Measurements from ENCODE around the gene TUBB8. TPM values are rescaled to one million over a fixed set of nuclear protein-coding genes. Genes with fewer than 3 reads are reported as not detected.

The TUBB8 gene
- total and polyA plus RNA-seq, 2 of the 4 experiments (the other 2 are of a cell fraction), result 0.07 TPM; not detected in 1

GRCh38 chr10:88253-88652 lies 39.2 kb upstream of the TUBB8 start:
- WGBS, 2 experiments (ENCODE audit: extremely low coverage in 2 of 2, insufficient read length in 1 of 2), result no CpG with 5 or more reads among the region's 4 CpGs
- H2BK5ac ChIP-seq (ENCODE audit: low read depth, low read length, poor library complexity, severe bottlenecking), result no peak overlapping the region
- H4K20me1 ChIP-seq (ENCODE audit: insufficient read depth, low read length), result no peaks in the 10 kb centered on the region
- H2BK20ac ChIP-seq (ENCODE audit: low read depth, low read length), result no peak overlapping the region
- no peak overlapping the region for H3K27ac ChIP-seq (ENCODE audit: insufficient read depth, low read length)
- H3K36me3 ChIP-seq (ENCODE audit: control insufficient read depth, insufficient read depth, low read length), result no peaks in the 10 kb centered on the region
- H3K9me3 ChIP-seq (ENCODE audit: control insufficient read depth, insufficient read depth, low read length), result no peaks in the 10 kb centered on the region
- dilution Hi-C loops (cut with HindIII; ENCODE audit: low sequenced_read_pairs, unreplicated experiment), result no loop called here
- no peak overlapping the region for H3K14ac ChIP-seq (replicated peaks; ENCODE audit: low read depth, low read length)
- intact Hi-C loops (cut with micrococcal nuclease), result no loop called here
- H4K5ac ChIP-seq (ENCODE audit: low read depth, low read length), result no peak overlapping the region
- no peak overlapping the region for H4K91ac ChIP-seq (ENCODE audit: insufficient read depth, low read depth, low read length)
- POLR2A ChIA-PET (ENCODE audit: unreplicated experiment), result no interaction called here
- no peak overlapping the region for H2AK9ac ChIP-seq (replicated peaks; ENCODE audit: low read depth, low read length, poor library complexity)
- no peaks in the 10 kb centered on the region for H3K79me1 ChIP-seq (ENCODE audit: low read depth in 1 of 2, low read length in 2 of 2)
- DNase-seq, result no peak
- no peak overlapping the region for H2AK5ac ChIP-seq (ENCODE audit: low read depth, low read length)
- no peak overlapping the region for H2AFZ ChIP-seq (replicated peaks; ENCODE audit: low read length, poor library complexity)
- CTCF ChIA-PET, result no interaction called here
- no peak overlapping the region for H4K8ac ChIP-seq (ENCODE audit: low read depth in 2 of 2, low read length in 2 of 2)
- H3K27me3 ChIP-seq (ENCODE audit: control insufficient read depth, insufficient read depth, low read length), result peaks cover 5% of the 10 kb centered on the region; the same call in 1 of the 2 replicates
- no TSS peak for BruUV-seq (replicated peaks)
- no peak overlapping the region for H3K18ac ChIP-seq (ENCODE audit: low read depth, low read length)
- no peak overlapping the region for H3K9ac ChIP-seq (ENCODE audit: low read depth, low read length)
- no peak overlapping the region for H3K4ac ChIP-seq (ENCODE audit: low read depth, low read length)
- no peaks in the 10 kb centered on the region for H3K4me1 ChIP-seq (ENCODE audit: control insufficient read depth, insufficient read depth, low read length)
- H2BK15ac ChIP-seq (ENCODE audit: low read depth, low read length), result no peak overlapping the region
- H3K9me1 ChIP-seq (ENCODE audit: insufficient read depth, low read length), result no peaks in the 10 kb centered on the region
- H3K56ac ChIP-seq (ENCODE audit: extremely low read depth, insufficient read depth, low read length), result no peak overlapping the region
- no peak overlapping the region for H2BK120ac ChIP-seq (ENCODE audit: low read depth, low read length)
- H3K4me3 ChIP-seq (ENCODE audit: insufficient read depth, low read depth, low read length), result no peak overlapping the region
- in situ Hi-C loops (cut with MboI; ENCODE audit: low sequenced_read_pairs), result no loop called here
- TF ChIP-seq RAD21 (IDR thresholded peaks at IDR 0.05; ENCODE audit: low read length) (no peak), NFE2L2 (IDR thresholded peaks at IDR 0.05; ENCODE audit: low read depth, low read length) (no peak), CEBPB (IDR thresholded peaks at IDR 0.05; ENCODE audit: low read depth, low read length) (no peak), RFX5 (IDR thresholded peaks at IDR 0.05; ENCODE audit: low read depth, low read length) (no peak), ELK1 (IDR thresholded peaks at IDR 0.05; ENCODE audit: borderline replicate concordance, low read depth, low read length) (no peak), CTCF (conservative IDR thresholded peaks at IDR 0.05; ENCODE audit: low read depth, low read length) (no peak), MAZ (IDR thresholded peaks at IDR 0.05; ENCODE audit: borderline replicate concordance, low read depth, low read length) (no peak), USF2 (IDR thresholded peaks at IDR 0.05; ENCODE audit: low read depth, low read length) (no peak), CHD1 (IDR thresholded peaks at IDR 0.05; ENCODE audit: low read depth, low read length) (no peak), BHLHE40 (IDR thresholded peaks at IDR 0.05; ENCODE audit: low read depth, low read length) (no peak), FOS (IDR thresholded peaks at IDR 0.05; ENCODE audit: low read depth, low read length) (no peak)
- H3K4me2 ChIP-seq (ENCODE audit: low read depth, low read length), result no peak overlapping the region
- H3K23ac ChIP-seq (ENCODE audit: low read depth, low read length), result no peak overlapping the region
- ATAC-seq (ENCODE audit: low read depth), result no peak
